AG10803 (cell line): Measurements from ENCODE around the gene SCUBE1.

Experiments
- DNase-seq: peaks from one replicate; pipeline ENCODE4 v3.0.0; 2010; ENCODE audit warnings: low read depth
- H3K4me3 ChIP-seq: 2 replicates; pipeline ENCODE4 v1.5.1; 2011; ENCODE audit warnings: mild to moderate bottlenecking, low read length, control low read depth
- CTCF ChIP-seq: conservative IDR thresholded peaks from 2 replicates; pipeline ENCODE4 v1.5.1; 2011; ENCODE audit warnings: mild to moderate bottlenecking, low read length, control low read depth, inconsistent platforms

The SCUBE1 gene

GRCh38 chr22:43337385-43337784 is 5.8 kb downstream of the SCUBE1 start:
- no peak for DNase-seq

GRCh38 chr22:43334378-43334777 is 8.8 kb downstream of the SCUBE1 start:
- no peak for TF ChIP-seq CTCF
- DNase-seq = no peak
- H3K4me3 ChIP-seq = no peak overlapping the region

More at GRCh38 chr22:43337385-43337784, 5.8 kb downstream of the SCUBE1 start:
- no peak for TF ChIP-seq CTCF
- no peak overlapping the region for H3K4me3 ChIP-seq

GRCh38 chr22:43333978-43334377 is 9.2 kb downstream of the SCUBE1 start:
- H3K4me3 ChIP-seq = no peak overlapping the region
- TF ChIP-seq CTCF = no peak
- DNase-seq = no peak

- H3K4me3 ChIP-seq = no peak overlapping the region
- no peak for TF ChIP-seq CTCF
- DNase-seq = no peak
Measured at GRCh38 chr22:43333156-43333555, 10.0 kb downstream of the SCUBE1 start.

- DNase-seq = no peak
- no peak for TF ChIP-seq CTCF
- no peak overlapping the region for H3K4me3 ChIP-seq
Measured at GRCh38 chr22:43331698-43332097, 11.5 kb downstream of the SCUBE1 start.

- DNase-seq = no peak
Measured at GRCh38 chr22:43331069-43331451, 12.1 kb downstream of the SCUBE1 start.

More at GRCh38 chr22:43331069-43331451, 12.1 kb downstream of the SCUBE1 start:
- no peak for TF ChIP-seq CTCF
- no peak overlapping the region for H3K4me3 ChIP-seq
